ENCODE results near the gene SLC17A8.

Gene SLC17A8

DNA sequence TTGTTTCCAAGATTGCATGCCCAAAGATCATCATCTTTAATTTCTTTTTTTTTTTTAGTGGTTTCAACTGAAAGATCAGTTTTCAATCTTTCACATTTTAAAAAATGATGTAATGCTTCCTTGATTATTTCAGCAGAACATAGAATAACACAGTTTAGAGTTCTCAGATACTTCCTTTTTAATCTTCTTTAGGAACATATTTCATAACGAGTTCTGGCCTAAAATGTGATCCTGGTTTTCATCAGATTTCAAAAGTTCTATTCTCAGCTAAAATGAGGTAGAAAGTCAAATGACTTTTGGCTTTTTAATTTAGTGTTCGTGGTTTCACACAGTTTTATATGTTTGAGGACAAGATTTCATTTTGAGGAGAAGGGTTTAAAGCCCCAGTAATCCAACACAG, 76.8 kb downstream of the SLC17A8 start:
- no peaks in the 10 kb centered on the region for H3K36me3 ChIP-seq (ENCODE audit: control insufficient read depth, low read depth, low read length)
- no peaks in the 10 kb centered on the region for H3K4me1 ChIP-seq (ENCODE audit: control insufficient read depth, low read depth, low read length)
- no peaks in the 10 kb centered on the region for H3K9me3 ChIP-seq (ENCODE audit: control insufficient read depth, low read depth, low read length)
- no peak overlapping the region for H3K27ac ChIP-seq (ENCODE audit: low read length)
- H3K27me3 ChIP-seq (ENCODE audit: control insufficient read depth, insufficient read depth, low read length) = no peaks in the 10 kb centered on the region
- no peak overlapping the region for H3K4me3 ChIP-seq (ENCODE audit: low read length)
- no peak overlapping the region for H3K9ac ChIP-seq (ENCODE audit: low read length)

GRCh38 chr12:100434177-100434576, 77.3 kb downstream of the SLC17A8 start:
- Histone ChIP-seq H3K36me3 (ENCODE audit: control insufficient read depth, low read depth, low read length) (no peaks in the 10 kb centered on the region), H3K4me1 (ENCODE audit: control insufficient read depth, low read depth, low read length) (no peaks in the 10 kb centered on the region), H3K27ac (ENCODE audit: low read length) (no peak overlapping the region), H3K4me3 (ENCODE audit: low read length) (no peak overlapping the region), H3K9me3 (ENCODE audit: control insufficient read depth, low read depth, low read length) (no peaks in the 10 kb centered on the region), H3K27me3 (ENCODE audit: control insufficient read depth, insufficient read depth, low read length) (no peaks in the 10 kb centered on the region), H3K9ac (ENCODE audit: low read length) (no peak overlapping the region)

DNA sequence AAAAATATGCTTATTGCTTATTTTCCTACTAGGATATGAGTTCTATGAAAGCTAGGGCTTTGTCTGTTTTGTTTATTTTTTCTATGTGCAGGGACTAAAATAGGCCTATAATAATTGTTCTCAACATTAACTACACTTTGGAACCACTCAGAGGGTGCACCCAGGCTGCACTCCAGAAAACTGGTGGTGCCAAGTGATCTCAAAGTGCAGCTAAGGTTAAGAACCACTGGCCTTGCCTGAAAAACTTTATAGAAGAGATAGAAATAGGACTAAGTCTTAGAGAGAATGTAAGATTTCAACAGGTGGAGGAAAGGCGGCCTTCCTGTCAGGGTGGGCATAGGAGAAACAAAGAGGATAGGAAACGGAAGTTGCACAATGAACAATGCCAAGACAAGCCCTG, 79.1 kb downstream of the SLC17A8 start:
- Histone ChIP-seq H3K4me1 (ENCODE audit: control insufficient read depth, low read depth, low read length) (no peaks in the 10 kb centered on the region), H3K36me3 (ENCODE audit: control insufficient read depth, low read depth, low read length) (no peaks in the 10 kb centered on the region), H3K4me3 (ENCODE audit: low read length) (no peak overlapping the region), H3K27me3 (ENCODE audit: control insufficient read depth, insufficient read depth, low read length) (no peaks in the 10 kb centered on the region), H3K9ac (ENCODE audit: low read length) (no peak overlapping the region), H3K27ac (ENCODE audit: low read length) (no peak overlapping the region), H3K9me3 (ENCODE audit: control insufficient read depth, low read depth, low read length) (no peaks in the 10 kb centered on the region)

- Histone ChIP-seq H3K9ac (ENCODE audit: low read length) (no peak overlapping the region), H3K36me3 (ENCODE audit: control insufficient read depth, low read depth, low read length) (no peaks in the 10 kb centered on the region), H3K4me1 (ENCODE audit: control insufficient read depth, low read depth, low read length) (no peaks in the 10 kb centered on the region), H3K4me3 (ENCODE audit: low read length) (no peak overlapping the region), H3K9me3 (ENCODE audit: control insufficient read depth, low read depth, low read length) (no peaks in the 10 kb centered on the region), H3K27me3 (ENCODE audit: control insufficient read depth, insufficient read depth, low read length) (no peaks in the 10 kb centered on the region), H3K27ac (ENCODE audit: low read length) (no peak overlapping the region)
Observed at GRCh38 chr12:100437038-100437841, 80.4 kb downstream of the SLC17A8 start.

DNA sequence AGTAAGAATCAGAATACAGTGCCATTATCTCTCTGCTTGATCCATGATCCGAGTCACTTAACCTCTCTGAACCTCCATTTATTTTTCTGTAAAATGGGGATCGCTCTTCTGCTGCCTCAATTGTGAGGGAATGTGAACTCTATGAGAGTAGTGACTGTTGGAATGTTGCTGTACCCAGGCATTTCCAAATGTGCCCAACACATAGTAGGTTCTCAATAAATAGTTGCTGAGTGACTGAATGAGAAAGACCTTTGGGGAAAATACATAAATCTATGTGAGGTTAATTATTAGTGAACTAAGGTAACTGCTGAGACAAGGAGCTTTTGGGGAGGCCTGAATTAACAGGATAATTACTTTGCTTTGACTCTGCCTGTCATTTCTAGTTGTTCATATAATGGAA, 82.9 kb downstream of the SLC17A8 start:
- Histone ChIP-seq H3K9me3 (ENCODE audit: control insufficient read depth, low read depth, low read length) (no peaks in the 10 kb centered on the region), H3K4me3 (ENCODE audit: low read length) (no peak overlapping the region), H3K4me1 (ENCODE audit: control insufficient read depth, low read depth, low read length) (no peaks in the 10 kb centered on the region), H3K27ac (ENCODE audit: low read length) (no peak overlapping the region), H3K36me3 (ENCODE audit: control insufficient read depth, low read depth, low read length) (no peaks in the 10 kb centered on the region), H3K27me3 (ENCODE audit: control insufficient read depth, insufficient read depth, low read length) (no peaks in the 10 kb centered on the region), H3K9ac (ENCODE audit: low read length) (no peak overlapping the region)

DNA sequence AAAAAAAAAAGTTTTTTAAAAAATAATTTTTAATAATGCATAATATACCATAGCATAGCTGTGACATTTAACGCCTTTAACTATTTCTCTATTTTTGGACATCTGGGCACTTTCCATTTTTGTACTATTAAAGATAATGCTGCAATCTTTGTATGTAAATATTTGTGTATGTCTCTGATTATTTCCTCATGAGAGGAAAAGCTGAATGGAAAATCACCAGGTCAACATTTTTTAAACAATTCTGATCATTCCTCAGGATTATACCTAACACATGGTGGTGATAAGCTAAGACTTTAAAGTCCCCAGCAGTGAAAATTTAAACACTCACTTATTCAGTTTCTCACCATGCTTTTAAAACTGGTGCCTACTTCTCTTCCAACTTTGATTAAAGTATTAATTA, 85.5 kb downstream of the SLC17A8 start:
- Histone ChIP-seq H3K27ac (ENCODE audit: low read length) (no peak overlapping the region), H3K36me3 (ENCODE audit: control insufficient read depth, low read depth, low read length) (no peaks in the 10 kb centered on the region), H3K4me3 (ENCODE audit: low read length) (no peak overlapping the region), H3K9me3 (ENCODE audit: control insufficient read depth, low read depth, low read length) (no peaks in the 10 kb centered on the region), H3K4me1 (ENCODE audit: control insufficient read depth, low read depth, low read length) (peaks cover 6% of the 10 kb centered on the region), H3K9ac (ENCODE audit: low read length) (no peak overlapping the region), H3K27me3 (ENCODE audit: control insufficient read depth, insufficient read depth, low read length) (no peaks in the 10 kb centered on the region)

DNA sequence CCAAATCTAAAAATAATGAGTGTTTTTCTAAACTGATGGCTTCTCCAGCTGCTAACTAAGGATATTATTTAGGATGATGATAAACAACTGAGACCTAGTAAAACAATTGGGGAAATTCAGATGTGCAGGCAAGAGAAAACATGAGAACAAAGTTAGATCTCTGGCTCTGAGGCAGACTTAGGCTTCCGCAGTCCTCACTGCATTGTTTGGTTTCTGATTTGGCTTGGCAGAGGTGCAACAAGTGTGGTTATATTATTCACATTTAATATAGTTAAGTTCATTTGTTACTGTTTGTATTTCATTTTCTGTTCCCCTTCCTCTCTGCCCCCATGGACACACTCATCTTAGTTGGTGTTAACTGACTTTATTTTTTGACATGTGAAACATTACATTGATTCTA, 86.6 kb downstream of the SLC17A8 start:
- H3K36me3 ChIP-seq (ENCODE audit: control insufficient read depth, low read depth, low read length) = no peaks in the 10 kb centered on the region
- no peak overlapping the region for H3K4me3 ChIP-seq (ENCODE audit: low read length)
- H3K27ac ChIP-seq (ENCODE audit: low read length) = no peak overlapping the region
- H3K27me3 ChIP-seq (ENCODE audit: control insufficient read depth, insufficient read depth, low read length) = no peaks in the 10 kb centered on the region
- H3K4me1 ChIP-seq (ENCODE audit: control insufficient read depth, low read depth, low read length) = peaks cover 9% of the 10 kb centered on the region
- no peaks in the 10 kb centered on the region for H3K9me3 ChIP-seq (ENCODE audit: control insufficient read depth, low read depth, low read length)
- H3K9ac ChIP-seq (ENCODE audit: low read length) = no peak overlapping the region

- Histone ChIP-seq H3K27ac (ENCODE audit: low read length) (no peak overlapping the region), H3K4me1 (ENCODE audit: control insufficient read depth, low read depth, low read length) (peaks cover 9% of the 10 kb centered on the region), H3K27me3 (ENCODE audit: control insufficient read depth, insufficient read depth, low read length) (no peaks in the 10 kb centered on the region), H3K36me3 (ENCODE audit: control insufficient read depth, low read depth, low read length) (no peaks in the 10 kb centered on the region), H3K4me3 (ENCODE audit: low read length) (no peak overlapping the region), H3K9me3 (ENCODE audit: control insufficient read depth, low read depth, low read length) (no peaks in the 10 kb centered on the region), H3K9ac (ENCODE audit: low read length) (no peak overlapping the region)
Observed at GRCh38 chr12:100445081-100445481, 88.2 kb downstream of the SLC17A8 start.

DNA sequence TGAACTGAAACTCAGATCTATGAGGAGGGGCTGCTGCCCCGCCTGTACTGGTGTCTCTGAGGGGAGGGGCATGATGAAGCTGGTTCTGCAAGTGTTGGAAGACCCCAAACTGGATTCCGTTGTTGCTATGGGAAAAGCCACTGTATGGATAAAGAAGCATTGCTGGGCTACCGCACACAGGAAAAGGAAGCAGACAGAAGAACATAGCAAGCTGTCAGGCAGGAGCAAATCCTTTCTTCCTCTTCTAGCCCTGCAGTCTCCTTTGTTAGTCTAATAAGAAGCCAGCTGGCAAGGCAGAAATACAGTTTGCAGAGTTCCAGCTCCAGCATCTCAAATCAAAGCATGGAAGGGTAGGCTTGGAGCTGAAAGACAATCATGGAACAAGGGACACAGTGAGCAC, 90.5 kb downstream of the SLC17A8 start:
- peaks cover 9% of the 10 kb centered on the region for H3K4me1 ChIP-seq (ENCODE audit: control insufficient read depth, low read depth, low read length)
- no peak overlapping the region for H3K4me3 ChIP-seq (ENCODE audit: low read length)
- no peaks in the 10 kb centered on the region for H3K36me3 ChIP-seq (ENCODE audit: control insufficient read depth, low read depth, low read length)
- no peaks in the 10 kb centered on the region for H3K9me3 ChIP-seq (ENCODE audit: control insufficient read depth, low read depth, low read length)
- no peaks in the 10 kb centered on the region for H3K27me3 ChIP-seq (ENCODE audit: control insufficient read depth, insufficient read depth, low read length)
- no peak overlapping the region for H3K9ac ChIP-seq (ENCODE audit: low read length)
- H3K27ac ChIP-seq (ENCODE audit: low read length) = no peak overlapping the region

DNA sequence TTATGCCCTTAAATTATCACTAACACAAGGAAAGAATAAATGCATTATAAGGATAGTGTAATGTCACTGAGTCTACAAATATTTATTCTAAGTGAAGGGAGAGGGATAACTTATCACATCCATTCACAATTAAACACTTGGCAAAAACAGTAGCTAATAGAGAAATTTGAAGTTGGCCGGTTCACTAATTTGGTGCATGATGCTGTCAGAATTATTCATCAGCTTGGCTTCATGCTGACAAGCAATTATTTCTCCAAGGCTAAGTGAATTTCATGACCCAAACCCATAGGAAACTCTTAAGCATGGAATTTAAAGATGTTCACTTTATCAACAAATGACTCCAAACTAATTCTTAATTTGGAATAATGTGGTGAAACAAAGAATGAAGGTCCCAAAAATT, 91.8 kb downstream of the SLC17A8 start:
- peaks cover 9% of the 10 kb centered on the region for H3K4me1 ChIP-seq (ENCODE audit: control insufficient read depth, low read depth, low read length)
- H3K36me3 ChIP-seq (ENCODE audit: control insufficient read depth, low read depth, low read length) = no peaks in the 10 kb centered on the region
- no peaks in the 10 kb centered on the region for H3K9me3 ChIP-seq (ENCODE audit: control insufficient read depth, low read depth, low read length)
- H3K4me3 ChIP-seq (ENCODE audit: low read length) = no peak overlapping the region
- no peak overlapping the region for H3K27ac ChIP-seq (ENCODE audit: low read length)
- H3K27me3 ChIP-seq (ENCODE audit: control insufficient read depth, insufficient read depth, low read length) = no peaks in the 10 kb centered on the region
- H3K9ac ChIP-seq (ENCODE audit: low read length) = no peak overlapping the region

DNA sequence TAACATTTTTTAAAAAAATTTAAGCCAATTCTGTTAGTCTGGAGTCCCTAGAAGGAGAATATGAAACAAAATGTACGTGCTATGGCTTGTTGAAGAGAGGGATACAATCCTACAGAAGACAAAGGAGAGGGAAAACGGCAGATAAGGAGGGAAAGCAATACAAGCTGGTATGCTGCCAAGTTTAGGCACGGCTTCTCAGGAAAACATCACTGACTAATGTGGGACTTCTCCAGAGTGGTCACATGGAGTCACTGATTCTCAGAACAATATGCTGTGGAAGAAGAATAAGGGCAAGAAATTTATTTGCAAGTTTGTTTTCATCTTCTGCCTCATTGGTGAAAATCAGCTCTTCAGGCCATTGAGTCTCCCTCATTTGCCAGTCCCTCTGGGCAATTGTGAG, 93.9 kb downstream of the SLC17A8 start:
- Histone ChIP-seq H3K4me1 (ENCODE audit: control insufficient read depth, low read depth, low read length) (peaks cover 9% of the 10 kb centered on the region), H3K36me3 (ENCODE audit: control insufficient read depth, low read depth, low read length) (no peaks in the 10 kb centered on the region), H3K4me3 (ENCODE audit: low read length) (no peak overlapping the region), H3K9ac (ENCODE audit: low read length) (no peak overlapping the region), H3K9me3 (ENCODE audit: control insufficient read depth, low read depth, low read length) (no peaks in the 10 kb centered on the region), H3K27me3 (ENCODE audit: control insufficient read depth, insufficient read depth, low read length) (no peaks in the 10 kb centered on the region), H3K27ac (ENCODE audit: low read length) (no peak overlapping the region)

DNA sequence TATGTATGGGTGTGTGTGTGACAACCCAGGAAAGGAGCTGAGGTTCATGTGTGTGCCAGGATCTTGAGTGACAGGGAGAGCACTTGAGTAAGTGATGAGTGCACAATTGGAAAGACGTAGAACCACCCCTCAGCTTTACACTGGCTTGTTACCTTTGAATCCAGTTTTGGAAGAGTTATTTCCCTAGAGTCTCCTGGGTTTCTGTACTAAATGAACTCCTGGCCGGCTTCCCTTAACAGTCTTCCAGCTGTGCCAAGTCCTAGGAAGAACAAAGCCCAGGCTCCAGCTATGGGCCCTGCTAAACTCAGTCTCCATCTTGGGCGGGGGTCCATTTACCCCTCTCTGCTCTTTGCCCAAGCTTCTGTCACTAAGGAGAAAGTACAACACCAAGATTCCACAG, 97.1 kb downstream of the SLC17A8 start:
- H3K27me3 ChIP-seq (ENCODE audit: control insufficient read depth, insufficient read depth, low read length) = no peaks in the 10 kb centered on the region

More for the DNA sequence above, 97.1 kb downstream of the SLC17A8 start:
- H3K4me3 ChIP-seq (ENCODE audit: low read length) = no peak overlapping the region
- H3K9ac ChIP-seq (ENCODE audit: low read length) = no peak overlapping the region
- H3K27ac ChIP-seq (ENCODE audit: low read length) = no peak overlapping the region
- H3K36me3 ChIP-seq (ENCODE audit: control insufficient read depth, low read depth, low read length) = no peaks in the 10 kb centered on the region
- no peaks in the 10 kb centered on the region for H3K9me3 ChIP-seq (ENCODE audit: control insufficient read depth, low read depth, low read length)
- no peaks in the 10 kb centered on the region for H3K4me1 ChIP-seq (ENCODE audit: control insufficient read depth, low read depth, low read length)

Data from iPS-18a (cell line).